HG03521 (cell line): ENCODE measurements around the gene CNTN6.

ENCODE experiments used
- ATAC-seq: cut with Tn5 transposase; IDR thresholded peaks from one replicate; pipeline ENCODE4 v1.9.1; 2021; ENCODE audit warnings: mild to moderate bottlenecking, moderate library complexity; ENCODE audit not compliant: unreplicated experiment

CNTN6 gene

GRCh38 chr3:1171320-1171719 lies 78.5 kb downstream of the CNTN6 start:
- ATAC-seq, result no peak

- ATAC-seq, result no peak
Observed at GRCh38 chr3:1172644-1173043, 79.8 kb downstream of the CNTN6 start.

GRCh38 chr3:1179146-1179545 lies 86.3 kb downstream of the CNTN6 start:
- ATAC-seq, result no peak

- no peak for ATAC-seq
Observed at GRCh38 chr3:1183320-1184048, 90.7 kb downstream of the CNTN6 start.

GRCh38 chr3:1190569-1190968 lies 97.7 kb downstream of the CNTN6 start:
- ATAC-seq, result no peak

GRCh38 chr3:1191026-1191425 lies 98.2 kb downstream of the CNTN6 start:
- ATAC-seq, result no peak

- ATAC-seq, result no peak
Observed at GRCh38 chr3:1195947-1196346, 103.1 kb downstream of the CNTN6 start.

- no peak for ATAC-seq
Observed at GRCh38 chr3:1197051-1197450, 104.2 kb downstream of the CNTN6 start.

GRCh38 chr3:1200371-1200770 lies 107.5 kb downstream of the CNTN6 start:
- ATAC-seq, result no peak

- ATAC-seq, result no peak
Observed at GRCh38 chr3:1207904-1208303, 115.1 kb downstream of the CNTN6 start.

GRCh38 chr3:1214933-1215332 lies 122.1 kb downstream of the CNTN6 start:
- ATAC-seq, result no peak

GRCh38 chr3:1216856-1217255 lies 124.0 kb downstream of the CNTN6 start:
- no peak for ATAC-seq

GRCh38 chr3:1227111-1227510 lies 134.3 kb downstream of the CNTN6 start:
- ATAC-seq, result no peak

- no peak for ATAC-seq
Observed at GRCh38 chr3:1228289-1228688, 135.5 kb downstream of the CNTN6 start.

GRCh38 chr3:1230920-1231319 lies 138.1 kb downstream of the CNTN6 start:
- ATAC-seq, result no peak

GRCh38 chr3:1232276-1232675 lies 139.5 kb downstream of the CNTN6 start:
- ATAC-seq, result no peak

GRCh38 chr3:1235526-1236120 lies 142.8 kb downstream of the CNTN6 start:
- ATAC-seq, result no peak

GRCh38 chr3:1251282-1252060 lies 158.6 kb downstream of the CNTN6 start:
- ATAC-seq, result no peak

- no peak for ATAC-seq
Observed at GRCh38 chr3:1252061-1252430, 159.2 kb downstream of the CNTN6 start.

- no peak for ATAC-seq
Observed at GRCh38 chr3:1262246-1262645, 169.4 kb downstream of the CNTN6 start.

GRCh38 chr3:1263121-1263520 lies 170.3 kb downstream of the CNTN6 start:
- no peak for ATAC-seq

- ATAC-seq, result no peak
Observed at GRCh38 chr3:1269808-1270207, 177.0 kb downstream of the CNTN6 start.
